ENCODE data around the gene TEX38. TPM values are rescaled to one million over a fixed set of nuclear protein-coding genes. Genes with fewer than 3 reads are reported as not detected.

The TEX38 gene
- polyA plus RNA-seq, 2 of the 4 experiments (the other 2 are of a cell fraction): not detected

DNA sequence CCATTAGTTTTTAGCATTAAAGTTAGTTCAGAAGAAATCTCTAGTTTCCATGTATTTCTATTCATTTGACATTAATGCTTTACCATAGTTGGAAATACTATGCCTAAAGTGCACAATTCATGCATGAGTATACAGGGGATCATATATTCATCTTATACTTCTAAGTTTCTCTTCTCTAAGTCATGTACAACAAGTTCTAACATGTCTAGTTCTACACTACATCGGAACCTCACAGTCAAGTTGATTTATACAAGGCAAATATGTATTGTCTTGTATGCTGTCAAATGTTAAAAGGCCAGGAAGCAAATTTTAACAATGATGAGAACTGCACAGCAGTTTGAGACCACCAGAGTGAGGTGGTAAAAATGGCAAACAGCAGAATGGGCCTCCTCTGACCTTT lies 32.1 kb upstream of the TEX38 start:
- TF ChIP-seq NR3C1 (IDR thresholded peaks at IDR 0.05): no peak
- TF ChIP-seq HOXB5 (CRISPR knock-in tag; IDR thresholded peaks at IDR 0.05): no peak
- ChIA-PET CTCF (interaction anchor here (0.8 to 1.1 kb wide), 2 partner anchors 8 to 16 kb away, joined by 3 read pairs; no protein-coding TSS in a partner anchor), POLR2A (no interaction called here)
- no peak overlapping the region for H3K4me3 ChIP-seq
- DNase-seq (ENCODE audit: low read depth in 1 of 2, low spot score in 1 of 2) (no peak), FAIRE-seq (no peak), ATAC-seq (no peak)
- H3K4me2 ChIP-seq: peak overlapping the region; percentile 53; the same call in 2 of the 3 replicates
- WGBS (ENCODE audit: missing lambda C conversion rate): 81% methylated on average over 1 of the region's 1 CpG
- 0 out of 6 replicates have a peak overlapping the region, but pooled peaks of 1 of the 2 experiments have one; percentile 36 for H3K27ac ChIP-seq
- peaks cover 38% of the 10 kb centered on the region for H3K4me1 ChIP-seq
- no peaks in the 10 kb centered on the region for H3K9me3 ChIP-seq

DNA sequence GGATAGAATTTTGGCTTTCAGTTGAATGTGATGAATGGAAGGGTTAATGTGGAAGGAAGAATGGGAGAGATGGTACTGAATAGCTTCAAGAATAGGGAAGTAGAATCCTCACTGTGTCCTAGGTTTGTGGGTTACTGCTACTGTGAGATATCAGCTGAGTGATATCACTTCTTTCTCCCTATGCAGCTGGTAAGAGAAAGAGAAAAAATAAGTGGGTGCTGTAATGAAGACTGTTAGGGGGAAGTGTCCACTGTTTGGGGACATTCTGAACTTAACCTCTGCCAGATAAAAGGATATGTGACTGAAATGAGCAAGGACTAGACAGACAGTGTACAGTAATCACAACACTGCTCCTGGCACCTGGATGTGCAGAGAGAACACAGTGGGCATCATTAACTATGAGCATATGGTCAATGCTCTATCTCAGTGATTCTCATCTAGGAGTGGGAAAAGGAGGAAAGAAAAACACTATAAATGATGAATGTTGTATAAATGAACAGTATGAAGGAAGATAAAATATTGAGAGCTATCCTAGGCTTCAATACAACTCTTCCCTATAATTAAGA lies 29.5 kb upstream of the TEX38 start:
- Histone ChIP-seq H3K9me3 (no peaks in the 10 kb centered on the region), H3K4me2 (peak overlapping the region; percentile 67; the same call in 2 of the 3 replicates), H3K4me1 (peaks cover 38% of the 10 kb centered on the region), H3K27ac (peak overlapping the region in 1 of 2 experiments; percentile 53; a peak in 1 of 6 replicates), H3K4me3 (no peak overlapping the region)
- ATAC-seq (no peak), FAIRE-seq (no peak), DNase-seq (ENCODE audit: low read depth in 1 of 2, low spot score in 1 of 2) (no peak)
- TF ChIP-seq CTCF (IDR thresholded peaks at IDR 0.05): no peak
- no peak for TF ChIP-seq POLR2A (IDR thresholded peaks at IDR 0.05; ENCODE audit: low read length)
- TF ChIP-seq, protein P1, sequence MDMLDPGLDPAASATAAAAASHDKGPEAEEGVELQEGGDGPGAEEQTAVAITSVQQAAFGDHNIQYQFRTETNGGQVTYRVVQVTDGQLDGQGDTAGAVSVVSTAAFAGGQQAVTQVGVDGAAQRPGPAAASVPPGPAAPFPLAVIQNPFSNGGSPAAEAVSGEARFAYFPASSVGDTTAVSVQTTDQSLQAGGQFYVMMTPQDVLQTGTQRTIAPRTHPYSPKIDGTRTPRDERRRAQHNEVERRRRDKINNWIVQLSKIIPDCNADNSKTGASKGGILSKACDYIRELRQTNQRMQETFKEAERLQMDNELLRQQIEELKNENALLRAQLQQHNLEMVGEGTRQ (IDR thresholded peaks at IDR 0.05): no peak
- no peak for TF ChIP-seq HOXB13 (CRISPR knock-in tag; IDR thresholded peaks at IDR 0.05; ENCODE audit: low read depth)
- TF ChIP-seq, protein P2, sequence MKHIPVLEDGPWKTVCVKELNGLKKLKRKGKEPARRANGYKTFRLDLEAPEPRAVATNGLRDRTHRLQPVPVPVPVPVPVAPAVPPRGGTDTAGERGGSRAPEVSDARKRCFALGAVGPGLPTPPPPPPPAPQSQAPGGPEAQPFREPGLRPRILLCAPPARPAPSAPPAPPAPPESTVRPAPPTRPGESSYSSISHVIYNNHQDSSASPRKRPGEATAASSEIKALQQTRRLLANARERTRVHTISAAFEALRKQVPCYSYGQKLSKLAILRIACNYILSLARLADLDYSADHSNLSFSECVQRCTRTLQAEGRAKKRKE (CRISPR knock-in tag; IDR thresholded peaks at IDR 0.05; ENCODE audit: low read depth): no peak
- no peak for TF ChIP-seq ZFP36 (IDR thresholded peaks at IDR 0.05; ENCODE audit: borderline replicate concordance, partially characterized antibody)
- no peak for TF ChIP-seq RARB (CRISPR knock-in tag; IDR thresholded peaks at IDR 0.05)
- TF ChIP-seq CBX8 (IDR thresholded peaks at IDR 0.05): no peak
- no peak for TF ChIP-seq SMC3 (IDR thresholded peaks at IDR 0.05)
- TF ChIP-seq E2F6 (IDR thresholded peaks at IDR 0.05; ENCODE audit: borderline replicate concordance, low read depth): no peak
- ChIA-PET CTCF (interaction anchor here (0.9 to 1.5 kb wide), 2 partner anchors 11 to 83 kb away, joined by 3 read pairs; no protein-coding TSS in a partner anchor), POLR2A (no interaction called here)

- POLR2A ChIA-PET: interaction anchor here (1.1 kb wide), 1 partner anchor 39 kb away, joined by 4 read pairs; the partner anchor contains the start of gene MKNK1
Observed at GRCh38 chr1:46643368-46643775, 28.3 kb upstream of the TEX38 start.

More at GRCh38 chr1:46643368-46643775, 28.3 kb upstream of the TEX38 start:
- TF ChIP-seq TP53 (CRISPR knock-in tag; IDR thresholded peaks at IDR 0.05): no peak
- TF ChIP-seq ESRRA (IDR thresholded peaks at IDR 0.05; ENCODE audit: borderline replicate concordance, low read length): no peak
- TF ChIP-seq SMC3 (IDR thresholded peaks at IDR 0.05): no peak
- TF ChIP-seq JUNB (IDR thresholded peaks at IDR 0.05): 0 out of 2 replicates have a peak, but pooled peaks have one; percentile 19
- TF ChIP-seq, protein P3, sequence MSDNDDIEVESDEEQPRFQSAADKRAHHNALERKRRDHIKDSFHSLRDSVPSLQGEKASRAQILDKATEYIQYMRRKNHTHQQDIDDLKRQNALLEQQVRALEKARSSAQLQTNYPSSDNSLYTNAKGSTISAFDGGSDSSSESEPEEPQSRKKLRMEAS (IDR thresholded peaks at IDR 0.05): 0 out of 2 replicates have a peak, but pooled peaks have one; percentile 15
- no peak for TF ChIP-seq CHD2 (IDR thresholded peaks at IDR 0.05; ENCODE audit: low read length, partially characterized antibody)
- 0 out of 2 replicates have a peak, but pooled peaks have one; percentile 57 for TF ChIP-seq HOXB5 (CRISPR knock-in tag; IDR thresholded peaks at IDR 0.05)
- TF ChIP-seq EHMT2 (IDR thresholded peaks at IDR 0.05; ENCODE audit: low read depth): peak; percentile 73; the same call in 1 of the 2 replicates
- no peak for TF ChIP-seq MAZ (IDR thresholded peaks at IDR 0.05; ENCODE audit: borderline replicate concordance, low read depth, low read length)
- TF ChIP-seq GATA3 (IDR thresholded peaks at IDR 0.05; ENCODE audit: borderline replicate concordance): peak; percentile 19; the same call in 1 of the 2 replicates
- TF ChIP-seq, protein P4, sequence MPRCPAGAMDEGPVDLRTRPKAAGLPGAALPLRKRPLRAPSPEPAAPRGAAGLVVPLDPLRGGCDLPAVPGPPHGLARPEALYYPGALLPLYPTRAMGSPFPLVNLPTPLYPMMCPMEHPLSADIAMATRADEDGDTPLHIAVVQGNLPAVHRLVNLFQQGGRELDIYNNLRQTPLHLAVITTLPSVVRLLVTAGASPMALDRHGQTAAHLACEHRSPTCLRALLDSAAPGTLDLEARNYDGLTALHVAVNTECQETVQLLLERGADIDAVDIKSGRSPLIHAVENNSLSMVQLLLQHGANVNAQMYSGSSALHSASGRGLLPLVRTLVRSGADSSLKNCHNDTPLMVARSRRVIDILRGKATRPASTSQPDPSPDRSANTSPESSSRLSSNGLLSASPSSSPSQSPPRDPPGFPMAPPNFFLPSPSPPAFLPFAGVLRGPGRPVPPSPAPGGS (IDR thresholded peaks at IDR 0.05): no peak
- TF ChIP-seq, protein P2 (CRISPR knock-in tag; IDR thresholded peaks at IDR 0.05; ENCODE audit: low read depth): no peak
- DNase-seq (ENCODE audit: low read depth in 1 of 2, low spot score in 1 of 2) (peak in 1 of 2 experiments; percentile 70), ATAC-seq (peak; percentile 78 to 98), FAIRE-seq (peak; percentile 86)
- CTCF ChIA-PET: interaction anchor here (0.8 kb wide), 1 partner anchor 9 kb away, joined by 3 read pairs; no protein-coding TSS in a partner anchor
- no peaks in the 10 kb centered on the region for H3K9me3 ChIP-seq
- peak overlapping the region; percentile 67 for H3K4me2 ChIP-seq
- no peak overlapping the region for H3K4me3 ChIP-seq
- H3K4me1 ChIP-seq: peaks cover 38% of the 10 kb centered on the region
- H3K27ac ChIP-seq: peak overlapping the region; percentile 53 to 70; a peak in 5 of 6 replicates

All from A549 (cell line).